ENCODE measurements around the gene TRMT11.
"Not testable (repeated sequence)": the region's sequence is repeated elsewhere in the genome, so short reads cannot be mapped to it uniquely, and the experiment has no call there.

TRMT11 gene

GRCh38 chr6:126047648-126048047, 61.3 kb downstream of the TRMT11 start:
- no peak for DNase-seq (ENCODE audit: low spot score)

- DNase-seq (ENCODE audit: low spot score) = no peak
Measured at GRCh38 chr6:126048635-126049034, 62.3 kb downstream of the TRMT11 start.

GRCh38 chr6:126050795-126051194, 64.5 kb downstream of the TRMT11 start:
- DNase-seq (ENCODE audit: low spot score) = no peak

GRCh38 chr6:126051791-126052190, 65.5 kb downstream of the TRMT11 start:
- DNase-seq (ENCODE audit: low spot score) = no peak

GRCh38 chr6:126052485-126052884, 66.1 kb downstream of the TRMT11 start:
- no peak for DNase-seq (ENCODE audit: low spot score)

GRCh38 chr6:126054258-126054702, 67.9 kb downstream of the TRMT11 start:
- DNase-seq (ENCODE audit: low spot score) = no peak

GRCh38 chr6:126054802-126055201, 68.5 kb downstream of the TRMT11 start:
- DNase-seq (ENCODE audit: low spot score) = no peak

- DNase-seq (ENCODE audit: low spot score) = no peak
Measured at GRCh38 chr6:126055449-126055848, 69.1 kb downstream of the TRMT11 start.

GRCh38 chr6:126056355-126057004, 70.1 kb downstream of the TRMT11 start:
- no peak for DNase-seq (ENCODE audit: low spot score)

GRCh38 chr6:126058085-126058484, 71.7 kb downstream of the TRMT11 start:
- not testable (repeated sequence) for DNase-seq (ENCODE audit: low spot score)

GRCh38 chr6:126060400-126060799, 74.1 kb downstream of the TRMT11 start:
- DNase-seq (ENCODE audit: low spot score) = no peak

GRCh38 chr6:126063512-126064146, 77.3 kb downstream of the TRMT11 start:
- no peak for DNase-seq (ENCODE audit: low spot score)

- DNase-seq (ENCODE audit: low spot score) = no peak
Measured at GRCh38 chr6:126064257-126064747, 78.0 kb downstream of the TRMT11 start.

- DNase-seq (ENCODE audit: low spot score) = no peak
Measured at GRCh38 chr6:126064748-126065401, 78.5 kb downstream of the TRMT11 start.

- DNase-seq (ENCODE audit: low spot score) = peak; percentile 15
Measured at GRCh38 chr6:126066053-126067048, 80.0 kb downstream of the TRMT11 start.

- no peak for DNase-seq (ENCODE audit: low spot score)
Measured at GRCh38 chr6:126067073-126067472, 80.7 kb downstream of the TRMT11 start.

GRCh38 chr6:126069449-126069848, 83.1 kb downstream of the TRMT11 start:
- no peak for DNase-seq (ENCODE audit: low spot score)

GRCh38 chr6:126071000-126071647, 84.8 kb downstream of the TRMT11 start:
- DNase-seq (ENCODE audit: low spot score) = no peak

GRCh38 chr6:126072172-126072571, 85.8 kb downstream of the TRMT11 start:
- DNase-seq (ENCODE audit: low spot score) = no peak

GRCh38 chr6:126072834-126073233, 86.5 kb downstream of the TRMT11 start:
- DNase-seq (ENCODE audit: low spot score) = no peak

- DNase-seq (ENCODE audit: low spot score) = no peak
Measured at GRCh38 chr6:126075335-126076071, 89.2 kb downstream of the TRMT11 start.
